Loucy (cell line): ENCODE data around the gene NLGN1.
A peak's percentile ranks its signal among the peaks of the same experiment; 100 is the strongest.

ENCODE experiments used
- H2AFZ ChIP-seq: fragments of 200-600 bp; sonication (generic); 2 replicates; pipeline ENCODE4 v1.6.0; 2016; ENCODE audit warnings: antibody characterized with exemption, mild to moderate bottlenecking, low read length, moderate library complexity
- H3F3A ChIP-seq: fragments of 200-600 bp; 2 replicates; pipeline ENCODE4 v1.6.0; 2016; ENCODE audit warnings: antibody characterized with exemption, low read depth, mild to moderate bottlenecking
- H3K27me3 ChIP-seq: fragments of 200-600 bp; sonication (generic); 2 replicates; pipeline ENCODE4 v1.6.1; 2014; ENCODE audit warnings: low read length, mild to moderate bottlenecking; ENCODE audit not compliant: insufficient read depth, poor library complexity, severe bottlenecking
- H3K36me3 ChIP-seq: fragments of 200-600 bp; sonication (generic); 2 replicates; pipeline ENCODE4 v1.6.1; 2016; ENCODE audit warnings: low read length; ENCODE audit not compliant: insufficient read depth
- H3K4me1 ChIP-seq: fragments of 200-600 bp; sonication (generic); 2 replicates; pipeline ENCODE4 v1.5.1; 2014; ENCODE audit warnings: low read length, mild to moderate bottlenecking; ENCODE audit not compliant: insufficient read depth, poor library complexity, severe bottlenecking
- H3K4me2 ChIP-seq: fragments of 200-600 bp; sonication (generic); 2 replicates; pipeline ENCODE4 v1.6.0; 2014; ENCODE audit warnings: antibody characterized with exemption, low read length, low read depth, mild to moderate bottlenecking; ENCODE audit not compliant: poor library complexity, severe bottlenecking
- H3K4me3 ChIP-seq: fragments of 200-600 bp; sonication (generic); 2 replicates; pipeline ENCODE4 v1.5.1; 2014; ENCODE audit warnings: low read length, mild to moderate bottlenecking, mixed read lengths; ENCODE audit not compliant: poor library complexity, severe bottlenecking
- H3K79me2 ChIP-seq: fragments of 200-600 bp; sonication (generic); 2 replicates; pipeline ENCODE4 v1.6.1; 2014; ENCODE audit warnings: low read length; ENCODE audit not compliant: insufficient read depth
- H3K9ac ChIP-seq: fragments of 200-600 bp; sonication (generic); 2 replicates; pipeline ENCODE4 v1.6.0; 2014; ENCODE audit warnings: mild to moderate bottlenecking, low read depth, low read length, moderate library complexity; ENCODE audit not compliant: poor library complexity, severe bottlenecking
- H3K9me2 ChIP-seq: fragments of 200-600 bp; sonication (generic); replicated peaks from 2 replicates; pipeline ENCODE4 v1.6.1; 2016; ENCODE audit warnings: low read depth, low read length, mixed read lengths
- H3K9me3 ChIP-seq: fragments of 200-600 bp; sonication (generic); 2 replicates; pipeline ENCODE4 v1.6.1; 2014; ENCODE audit warnings: mild to moderate bottlenecking, antibody characterized with exemption, low read length, low read depth; ENCODE audit not compliant: insufficient read depth
- H4K20me1 ChIP-seq: fragments of 200-600 bp; sonication (generic); 2 replicates; pipeline ENCODE4 v1.6.0; 2014; ENCODE audit warnings: antibody characterized with exemption, low read length, mild to moderate bottlenecking; ENCODE audit not compliant: insufficient read depth, poor library complexity, severe bottlenecking
- CTCF ChIP-seq: fragments of 200-600 bp; sonication (generic); conservative IDR thresholded peaks from 2 replicates; pipeline ENCODE4 v1.5.1; 2014; ENCODE audit warnings: mild to moderate bottlenecking, antibody characterized with exemption, low read length
- EZH2phosphoT487 ChIP-seq: fragments of 200-600 bp; IDR thresholded peaks from 2 replicates; pipeline ENCODE4 v1.6.1; 2018; ENCODE audit warnings: antibody characterized with exemption, mild to moderate bottlenecking, moderate library complexity, borderline replicate concordance

Gene NLGN1

GRCh38 chr3:173912126-173912525 lies 514.6 kb downstream of the NLGN1 start:
- H3K9ac ChIP-seq, result no peak overlapping the region
- no peaks in the 10 kb centered on the region for H3K9me3 ChIP-seq
- no peaks in the 10 kb centered on the region for H3K4me1 ChIP-seq
- no peaks in the 10 kb centered on the region for H4K20me1 ChIP-seq
- TF ChIP-seq EZH2phosphoT487, result no peak
- no peak for TF ChIP-seq CTCF
- H3K4me2 ChIP-seq, result no peak overlapping the region
- H3F3A ChIP-seq, result no peaks in the 10 kb centered on the region
- H3K9me2 ChIP-seq, result no peaks in the 10 kb centered on the region
- no peak overlapping the region for H3K4me3 ChIP-seq
- no peaks in the 10 kb centered on the region for H3K36me3 ChIP-seq
- H2AFZ ChIP-seq, result no peak overlapping the region
- H3K79me2 ChIP-seq, result no peaks in the 10 kb centered on the region
- H3K27me3 ChIP-seq, result no peaks in the 10 kb centered on the region

- TF ChIP-seq CTCF, result no peak
- TF ChIP-seq EZH2phosphoT487, result no peak
- no peaks in the 10 kb centered on the region for H4K20me1 ChIP-seq
Measured at GRCh38 chr3:173913397-173913796, 515.9 kb downstream of the NLGN1 start.

GRCh38 chr3:173913974-173914421 lies 516.5 kb downstream of the NLGN1 start:
- Histone ChIP-seq H3K36me3 (no peaks in the 10 kb centered on the region), H3F3A (no peaks in the 10 kb centered on the region), H2AFZ (peak overlapping the region; percentile 58; the same call in 1 of the 2 replicates), H3K4me2 (no peak overlapping the region), H3K9me3 (no peaks in the 10 kb centered on the region), H3K9ac (no peak overlapping the region), H3K4me1 (no peaks in the 10 kb centered on the region), H4K20me1 (no peaks in the 10 kb centered on the region), H3K79me2 (no peaks in the 10 kb centered on the region), H3K4me3 (no peak overlapping the region), H3K27me3 (no peaks in the 10 kb centered on the region), H3K9me2 (no peaks in the 10 kb centered on the region)
- TF ChIP-seq EZH2phosphoT487, result no peak
- TF ChIP-seq CTCF, result no peak

More at GRCh38 chr3:173913397-173913796, 515.9 kb downstream of the NLGN1 start:
- Histone ChIP-seq H3K27me3 (no peaks in the 10 kb centered on the region), H3K9ac (no peak overlapping the region), H3K36me3 (no peaks in the 10 kb centered on the region), H3K4me1 (no peaks in the 10 kb centered on the region), H3K4me3 (no peak overlapping the region), H2AFZ (0 out of 2 replicates have a peak overlapping the region, but pooled peaks have one; percentile 58), H3K79me2 (no peaks in the 10 kb centered on the region), H3K9me2 (no peaks in the 10 kb centered on the region), H3F3A (no peaks in the 10 kb centered on the region), H3K9me3 (no peaks in the 10 kb centered on the region), H3K4me2 (no peak overlapping the region)
